HEK293T (cell line): ENCODE data around the gene ALK.

Source experiments
- BHLHE40 ChIP-seq: fragments of 450-650 bp; IDR thresholded peaks from 2 replicates; pipeline ENCODE4 v1.6.1; 2016; ENCODE audit warnings: mild to moderate bottlenecking, moderate library complexity, borderline replicate concordance
- CTBP1 ChIP-seq: fragments of 450-650 bp; IDR thresholded peaks from 2 replicates; pipeline ENCODE4 v1.6.1; 2016; ENCODE audit warnings: borderline replicate concordance
- ELF4 ChIP-seq: fragments of 450-650 bp; IDR thresholded peaks from 2 replicates; pipeline ENCODE4 v1.6.1; 2017; ENCODE audit warnings: antibody characterized with exemption
- FOXM1 ChIP-seq: fragments of 450-650 bp; IDR thresholded peaks from 2 replicates; pipeline ENCODE4 v1.6.1; 2017; ENCODE audit warnings: mild to moderate bottlenecking, borderline replicate concordance
- HDGF ChIP-seq: fragments of 450-650 bp; IDR thresholded peaks from 2 replicates; pipeline ENCODE4 v1.6.1; 2017; ENCODE audit warnings: antibody characterized with exemption, borderline replicate concordance
- SUZ12 ChIP-seq: fragments of 450-650 bp; IDR thresholded peaks from 2 replicates; pipeline ENCODE4 v1.6.1; 2016; ENCODE audit warnings: mild to moderate bottlenecking
- ZNF384 ChIP-seq: fragments of 450-650 bp; IDR thresholded peaks from 2 replicates; pipeline ENCODE4 v1.6.1; 2016
- TF ChIP-seq, protein P1 (sequence below): fragments of 450-650 bp; IDR thresholded peaks from 2 replicates; pipeline ENCODE4 v1.6.1; 2016

DNA sequence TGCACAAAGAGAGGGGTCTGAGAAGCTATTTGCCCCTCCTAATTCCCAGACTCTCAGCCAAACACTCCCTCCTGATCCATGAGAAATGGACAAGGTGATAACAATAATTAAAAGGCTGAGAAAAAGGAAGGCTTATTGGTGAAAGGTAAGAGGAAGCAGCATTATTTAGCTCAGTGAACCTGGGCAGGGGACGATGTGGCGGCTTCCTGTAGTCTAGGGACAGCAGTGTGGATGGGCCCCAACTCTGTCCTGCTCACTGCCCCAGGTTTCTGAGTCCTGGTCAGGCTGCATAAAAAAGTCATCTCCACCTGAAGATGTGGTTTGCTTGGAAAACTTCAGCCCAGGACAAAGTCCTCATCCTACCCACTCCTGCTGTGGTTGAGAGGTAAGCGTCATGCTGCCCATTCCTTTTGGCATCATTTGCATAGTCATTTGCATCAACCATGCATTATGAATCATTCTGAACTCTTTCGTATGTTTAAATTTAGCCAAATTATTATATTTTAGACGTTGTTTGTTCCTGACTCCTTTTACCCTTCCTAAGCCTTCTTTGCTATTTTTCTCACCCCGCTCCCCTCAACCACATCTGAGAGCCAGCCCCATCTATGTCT is 679.3 kb downstream of the ALK start:
- TF ChIP-seq FOXM1, result no peak
- TF ChIP-seq CTBP1, result no peak
- TF ChIP-seq ELF4, result no peak
- TF ChIP-seq, protein P1, sequence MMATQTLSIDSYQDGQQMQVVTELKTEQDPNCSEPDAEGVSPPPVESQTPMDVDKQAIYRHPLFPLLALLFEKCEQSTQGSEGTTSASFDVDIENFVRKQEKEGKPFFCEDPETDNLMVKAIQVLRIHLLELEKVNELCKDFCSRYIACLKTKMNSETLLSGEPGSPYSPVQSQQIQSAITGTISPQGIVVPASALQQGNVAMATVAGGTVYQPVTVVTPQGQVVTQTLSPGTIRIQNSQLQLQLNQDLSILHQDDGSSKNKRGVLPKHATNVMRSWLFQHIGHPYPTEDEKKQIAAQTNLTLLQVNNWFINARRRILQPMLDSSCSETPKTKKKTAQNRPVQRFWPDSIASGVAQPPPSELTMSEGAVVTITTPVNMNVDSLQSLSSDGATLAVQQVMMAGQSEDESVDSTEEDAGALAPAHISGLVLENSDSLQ, result no peak
- no peak for TF ChIP-seq ZNF384
- TF ChIP-seq BHLHE40, result no peak
- TF ChIP-seq HDGF, result no peak
- TF ChIP-seq SUZ12, result no peak
